HS-27A (cell line): ENCODE results near the gene UCK2.
"Not testable (repeated sequence)": the region's sequence is repeated elsewhere in the genome, so short reads cannot be mapped to it uniquely, and the experiment has no call there.

Experiments used
- DNase-seq: peaks from one replicate; pipeline ENCODE4 v3.0.0-alpha.2; 2012; ENCODE audit warnings: low read depth, missing footprints

UCK2 gene

DNA sequence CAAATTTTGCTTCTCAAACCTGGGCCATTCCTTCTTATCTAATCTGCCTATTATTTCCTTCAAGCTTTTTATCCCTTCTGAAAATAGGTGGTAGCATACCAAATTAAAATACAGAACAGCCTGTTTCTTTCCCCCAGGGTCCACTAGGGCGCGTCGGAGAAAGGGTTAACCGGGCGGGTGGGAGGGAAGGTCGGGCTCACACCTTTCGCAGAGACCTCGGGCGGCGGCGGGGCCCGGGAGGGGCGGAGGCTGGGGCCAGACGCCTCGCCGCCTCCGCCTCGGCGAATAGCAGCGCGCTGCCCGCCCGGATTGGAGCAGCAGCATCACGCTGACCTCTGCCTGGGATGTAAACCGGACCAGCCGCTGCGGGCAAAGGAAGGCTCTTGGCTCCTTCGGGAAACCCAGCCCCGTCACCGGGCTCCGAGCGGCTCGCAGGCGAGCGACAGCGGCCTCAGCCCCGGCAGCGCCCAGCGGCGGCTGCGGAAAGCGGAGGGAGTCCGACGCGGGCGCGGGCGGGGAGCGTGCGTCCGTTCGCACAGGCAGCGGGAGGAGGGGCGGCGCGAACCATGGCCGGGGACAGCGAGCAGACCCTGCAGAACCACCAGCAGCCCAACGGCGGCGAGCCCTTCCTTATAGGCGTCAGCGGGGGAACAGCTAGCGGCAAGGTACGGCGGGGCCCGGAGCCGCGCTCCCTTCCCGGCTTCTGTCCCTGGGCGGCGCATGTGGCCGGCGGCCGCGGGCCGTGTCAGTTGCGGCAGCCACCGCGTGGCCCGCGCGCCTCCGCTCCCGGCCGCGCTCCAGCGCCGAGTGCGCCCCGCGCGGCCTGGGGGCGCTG lies at the start of gene UCK2:
Gene UCK2 (plus strand): TSS at position 347 of the 835 bp plus-strand sequence. CDS start 220 bp downstream, at position 567.
- DNase-seq = no peak

- not testable (repeated sequence) for DNase-seq
Measured at GRCh38 chr1:165778197-165778596, 49.2 kb upstream of the UCK2 start.

- not testable (repeated sequence) for DNase-seq
Measured at GRCh38 chr1:165783519-165783918, 43.9 kb upstream of the UCK2 start.

DNA sequence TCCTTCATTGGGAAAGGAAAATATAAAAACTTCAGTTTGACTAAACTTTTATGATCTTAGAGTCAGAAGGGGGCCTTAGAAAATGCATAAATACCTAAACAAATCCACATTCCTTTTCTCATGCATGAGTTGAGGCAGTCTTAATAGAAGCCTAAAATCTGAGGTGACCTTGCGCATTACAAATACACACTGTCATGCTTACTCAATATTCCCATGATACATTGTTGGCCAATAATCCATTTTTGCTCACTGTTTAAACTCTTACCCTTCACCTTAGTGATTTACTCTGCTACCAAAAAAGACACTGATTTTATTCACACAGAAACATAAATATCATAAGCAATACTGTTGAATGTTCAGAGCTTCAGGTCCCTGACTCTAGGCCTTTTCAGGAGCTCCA lies 39.7 kb upstream of the UCK2 start:
- no peak for DNase-seq

DNA sequence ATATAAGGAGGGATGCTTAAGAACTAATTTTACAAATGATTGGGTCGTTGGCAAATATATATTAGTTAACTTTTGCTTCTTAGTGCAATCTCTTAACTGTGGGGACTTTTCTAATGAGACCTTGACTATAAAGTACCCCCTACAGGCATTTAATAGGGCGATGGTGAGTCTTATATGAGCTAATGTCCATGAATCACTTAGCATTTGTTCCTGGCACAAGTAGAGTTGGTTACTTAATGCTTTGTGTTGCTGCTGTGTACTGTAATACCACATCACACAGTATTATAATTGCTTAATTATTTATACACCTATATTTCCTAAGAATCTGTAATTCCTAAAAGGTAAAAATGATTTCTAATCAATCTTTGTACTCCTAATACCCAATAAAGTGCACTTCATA lies 33.5 kb upstream of the UCK2 start:
- DNase-seq = no peak

DNA sequence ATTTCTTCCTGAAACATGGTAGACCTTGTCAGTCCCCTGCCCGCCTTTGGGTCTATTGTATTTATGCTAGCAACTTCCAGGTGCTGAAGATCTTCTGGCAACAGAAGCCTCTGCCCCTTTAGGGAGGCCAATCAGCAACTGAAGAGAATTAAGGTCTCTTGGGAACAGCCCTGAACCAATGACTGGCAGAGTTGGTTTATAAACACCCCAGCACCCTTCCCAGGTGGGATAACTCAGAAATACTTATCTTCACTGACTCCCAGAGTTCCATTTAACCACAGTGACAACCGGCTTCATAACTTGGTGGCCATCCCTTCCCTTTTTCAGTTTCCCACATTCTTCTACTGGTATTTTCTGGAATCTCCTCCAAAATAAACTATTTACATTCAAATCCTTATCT lies 31.5 kb upstream of the UCK2 start:
- no peak for DNase-seq

- no peak for DNase-seq
Measured at GRCh38 chr1:165799387-165799786, 28.0 kb upstream of the UCK2 start.

DNA sequence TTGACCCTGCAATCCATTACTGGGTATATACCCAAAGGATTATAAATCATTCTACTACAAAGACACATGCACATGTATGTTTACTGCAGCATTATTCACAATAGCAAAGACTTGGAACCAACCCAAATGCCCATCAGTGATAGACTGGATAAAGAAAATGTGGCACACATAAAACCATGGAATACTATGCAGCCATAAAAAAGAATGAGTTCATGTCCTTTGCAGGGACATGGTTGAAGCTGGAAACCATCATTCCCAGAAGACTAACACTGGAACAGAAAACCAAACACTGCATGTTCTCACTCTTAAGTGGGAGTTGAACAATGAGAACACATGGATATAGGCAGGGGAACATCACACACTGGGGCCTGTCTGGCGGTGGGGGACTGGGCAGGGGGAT lies 22.9 kb upstream of the UCK2 start:
- DNase-seq = not testable (repeated sequence)

DNA sequence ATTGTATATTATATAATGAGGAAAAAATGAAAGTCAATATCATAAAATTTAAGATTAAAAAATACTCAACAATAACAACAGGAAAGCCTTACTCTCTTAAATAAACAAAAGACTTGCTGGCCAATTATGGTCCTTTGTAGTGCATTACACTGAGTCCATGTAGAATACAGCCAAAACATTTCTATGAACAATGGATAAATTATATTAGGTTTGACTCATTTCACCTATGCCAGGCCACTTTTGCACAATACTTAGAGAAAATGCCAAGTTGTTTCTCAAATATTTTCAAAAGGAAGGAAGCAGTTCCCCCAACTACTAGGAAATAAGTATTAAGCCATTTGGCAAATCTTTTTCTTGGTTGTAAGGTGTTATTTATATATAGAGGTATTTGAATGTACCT lies 19.8 kb upstream of the UCK2 start:
- no peak for DNase-seq

GRCh38 chr1:165815725-165816124 lies 11.7 kb upstream of the UCK2 start:
- DNase-seq = no peak

DNA sequence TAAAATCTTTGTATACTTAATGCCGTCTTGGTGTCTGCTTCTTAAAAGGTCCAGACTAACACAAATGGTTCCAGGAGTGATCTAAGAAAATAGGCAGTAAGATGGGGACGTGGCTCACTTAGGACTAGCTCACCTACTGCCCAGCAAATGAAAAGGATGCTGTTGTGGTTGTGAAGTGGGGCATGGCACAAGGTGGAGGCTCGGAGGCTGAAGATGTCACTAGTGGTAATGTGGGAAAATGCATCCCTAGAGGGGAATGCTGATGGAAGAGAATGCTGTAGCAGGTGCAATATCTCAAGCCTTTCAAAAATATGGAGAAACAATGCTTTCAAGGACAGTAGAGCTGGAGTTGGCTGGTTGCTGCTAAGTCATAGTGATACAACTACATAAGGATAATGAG lies 11.3 kb upstream of the UCK2 start:
- DNase-seq = no peak

GRCh38 chr1:165816826-165817497 lies 10.5 kb upstream of the UCK2 start:
- no peak for DNase-seq

- DNase-seq = no peak
Measured at GRCh38 chr1:165823552-165824268, 3.7 kb upstream of the UCK2 start.

DNA sequence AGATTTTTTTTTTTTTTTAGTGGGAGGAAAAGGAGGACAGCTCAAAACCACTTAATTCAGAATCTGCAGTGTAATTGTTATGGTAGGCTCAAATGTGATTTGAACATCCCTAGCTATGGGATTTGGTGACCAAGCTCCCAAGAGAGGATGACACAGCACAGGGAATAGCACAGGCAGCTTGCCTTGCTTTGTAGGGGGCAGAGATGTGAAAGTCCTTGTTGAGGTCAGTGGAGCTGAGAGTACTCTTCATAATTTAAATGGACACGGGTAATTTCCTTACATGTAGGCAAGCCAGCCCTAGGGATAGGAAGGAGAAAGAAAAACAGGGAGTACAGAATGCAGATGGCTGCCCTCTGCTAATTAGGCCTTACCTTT lies 3.2 kb upstream of the UCK2 start:
- no peak for DNase-seq

- DNase-seq = no peak
Measured at GRCh38 chr1:165826565-165827267, 698 bp upstream of the UCK2 start.

DNA sequence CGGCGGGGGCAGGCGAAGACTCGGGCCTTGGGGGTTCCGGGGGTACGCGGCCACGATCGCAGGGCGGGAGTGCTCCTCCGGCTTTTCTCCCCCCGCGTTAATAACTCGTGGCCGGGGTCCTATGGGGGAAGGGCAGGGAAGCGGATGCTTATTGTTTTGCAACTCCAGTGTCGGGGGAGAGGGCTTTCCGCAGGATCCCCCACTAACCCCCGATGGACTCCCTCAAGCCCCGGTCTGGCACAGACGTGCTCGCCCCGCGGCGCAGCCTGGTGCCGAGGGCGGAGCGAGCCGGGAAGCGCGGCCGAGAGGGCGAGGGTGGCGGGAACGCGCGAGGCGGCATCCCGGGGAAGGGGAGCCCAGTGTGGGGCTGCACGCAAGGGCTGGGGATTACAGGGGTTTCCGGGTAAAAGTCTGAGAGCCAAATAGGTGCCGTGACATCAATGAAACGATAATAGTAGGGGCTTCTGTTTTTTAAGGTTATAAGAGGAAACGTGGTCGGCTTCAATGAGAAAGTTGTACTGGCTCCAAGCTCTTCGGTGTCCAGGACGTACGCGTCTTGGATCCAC lies 772 bp downstream of the UCK2 start:
- DNase-seq = no peak

DNA sequence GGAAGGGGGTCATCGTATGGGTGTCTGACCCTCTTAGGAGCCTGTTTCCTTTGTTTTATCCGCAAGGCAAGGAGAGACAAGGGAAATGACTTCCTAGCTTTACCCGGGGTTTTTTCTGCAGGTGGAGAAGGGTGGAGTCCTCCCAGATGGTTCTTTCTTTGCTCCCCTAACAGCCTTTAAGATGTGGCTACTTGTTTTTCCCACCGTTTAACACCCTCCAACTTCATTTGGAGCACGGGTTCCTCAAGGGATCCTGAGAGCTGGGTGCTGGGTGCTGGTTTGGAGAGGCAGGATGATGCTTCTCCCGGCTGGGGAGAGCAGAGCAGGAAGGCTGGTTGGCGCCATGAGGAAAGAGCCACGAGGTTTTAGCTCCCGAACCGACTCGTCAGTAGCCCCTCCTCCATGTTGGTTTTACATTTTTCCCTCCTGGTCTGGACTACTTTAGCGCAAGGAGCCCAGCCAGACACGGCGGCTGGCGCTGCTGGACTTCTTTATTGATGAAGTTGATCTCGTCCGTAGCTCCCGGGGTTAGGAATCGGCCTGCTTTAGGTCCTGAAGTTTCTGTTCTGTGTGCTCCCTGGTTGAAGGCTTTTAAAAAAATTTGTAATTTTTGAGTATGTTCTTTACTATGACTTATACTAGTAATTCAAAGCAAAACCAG lies 1.4 kb downstream of the UCK2 start:
- DNase-seq = peak; percentile 69

- no peak for DNase-seq
Measured at GRCh38 chr1:165829888-165830287, 2.5 kb downstream of the UCK2 start.

DNA sequence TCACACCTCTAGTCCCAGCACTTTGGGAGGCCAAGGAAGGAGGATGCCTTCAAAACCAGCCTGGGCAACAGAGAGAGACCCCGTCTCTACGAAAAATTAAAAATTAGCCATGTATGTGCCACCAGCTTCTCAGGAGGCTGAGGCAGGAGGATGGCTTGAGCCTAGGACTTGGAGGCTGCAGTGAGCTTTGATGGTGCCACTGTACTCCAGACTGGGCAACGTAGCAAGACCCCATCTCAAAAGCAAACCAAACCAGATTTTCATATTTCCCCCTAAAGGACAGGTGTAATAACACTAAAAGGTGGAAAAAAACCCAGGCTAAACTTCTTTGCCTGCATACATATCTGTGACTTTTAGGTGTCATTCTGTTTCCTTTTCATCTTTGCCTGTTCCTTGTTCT lies 3.7 kb downstream of the UCK2 start:
- no peak for DNase-seq

DNA sequence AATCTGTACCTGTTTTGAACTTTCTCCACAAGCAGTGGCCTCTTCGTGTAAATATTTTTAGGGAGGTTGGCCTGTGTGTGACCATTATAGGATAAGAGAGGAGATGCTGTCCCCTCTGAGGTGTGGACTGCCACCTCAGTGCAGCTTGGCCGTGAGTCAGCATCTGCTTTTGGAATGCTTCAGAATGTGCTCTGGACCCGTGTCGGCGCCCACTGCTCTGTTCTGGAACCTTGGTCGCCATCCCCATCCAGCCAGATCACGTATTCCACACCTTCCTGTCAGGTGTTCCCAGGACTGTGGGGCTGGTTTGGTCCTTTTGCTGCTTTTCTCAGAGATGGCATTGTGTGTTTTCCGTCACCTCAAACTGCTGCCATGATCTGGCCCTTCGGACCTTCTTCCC lies 5.5 kb downstream of the UCK2 start:
- no peak for DNase-seq

- no peak for DNase-seq
Measured at GRCh38 chr1:165833358-165833757, 5.9 kb downstream of the UCK2 start.
